ENCODE results near the gene THSD4.
A peak's percentile ranks its signal among the peaks of the same experiment; 100 is the strongest.

Gene THSD4

DNA sequence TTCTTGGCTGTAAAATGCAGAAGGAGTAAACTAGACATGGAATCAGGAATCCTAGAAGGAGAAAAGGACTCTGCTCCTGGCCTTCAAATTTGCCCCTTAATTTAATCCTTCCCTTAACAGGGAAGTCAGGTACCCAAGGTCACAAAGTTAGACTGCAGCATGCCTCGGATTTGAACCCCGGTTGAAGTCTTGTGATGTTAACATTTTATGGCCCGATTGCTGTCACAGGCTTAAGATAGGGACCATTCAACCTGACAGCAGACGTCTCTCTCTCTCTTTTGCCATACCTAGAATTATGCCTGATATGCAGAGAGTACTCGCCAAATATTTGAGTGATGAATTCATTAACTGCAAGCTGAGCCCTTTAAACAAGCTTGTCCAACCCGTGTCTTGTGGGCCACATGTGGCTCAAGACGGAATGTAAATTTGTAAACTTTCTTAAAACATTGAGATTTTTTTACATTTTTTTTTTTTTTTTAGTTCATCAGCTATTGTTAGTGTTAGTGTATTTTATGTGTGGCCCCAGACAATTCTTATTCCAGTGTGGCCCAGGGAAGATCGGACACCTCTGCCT, 217.2 kb downstream of the THSD4 start:
- TF ChIP-seq, protein P1, sequence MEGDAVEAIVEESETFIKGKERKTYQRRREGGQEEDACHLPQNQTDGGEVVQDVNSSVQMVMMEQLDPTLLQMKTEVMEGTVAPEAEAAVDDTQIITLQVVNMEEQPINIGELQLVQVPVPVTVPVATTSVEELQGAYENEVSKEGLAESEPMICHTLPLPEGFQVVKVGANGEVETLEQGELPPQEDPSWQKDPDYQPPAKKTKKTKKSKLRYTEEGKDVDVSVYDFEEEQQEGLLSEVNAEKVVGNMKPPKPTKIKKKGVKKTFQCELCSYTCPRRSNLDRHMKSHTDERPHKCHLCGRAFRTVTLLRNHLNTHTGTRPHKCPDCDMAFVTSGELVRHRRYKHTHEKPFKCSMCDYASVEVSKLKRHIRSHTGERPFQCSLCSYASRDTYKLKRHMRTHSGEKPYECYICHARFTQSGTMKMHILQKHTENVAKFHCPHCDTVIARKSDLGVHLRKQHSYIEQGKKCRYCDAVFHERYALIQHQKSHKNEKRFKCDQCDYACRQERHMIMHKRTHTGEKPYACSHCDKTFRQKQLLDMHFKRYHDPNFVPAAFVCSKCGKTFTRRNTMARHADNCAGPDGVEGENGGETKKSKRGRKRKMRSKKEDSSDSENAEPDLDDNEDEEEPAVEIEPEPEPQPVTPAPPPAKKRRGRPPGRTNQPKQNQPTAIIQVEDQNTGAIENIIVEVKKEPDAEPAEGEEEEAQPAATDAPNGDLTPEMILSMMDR (conservative IDR thresholded peaks at IDR 0.05), result no peak
- no peak for TF ChIP-seq ZFX (IDR thresholded peaks at IDR 0.05)
- H3K27ac ChIP-seq, result no peak overlapping the region

DNA sequence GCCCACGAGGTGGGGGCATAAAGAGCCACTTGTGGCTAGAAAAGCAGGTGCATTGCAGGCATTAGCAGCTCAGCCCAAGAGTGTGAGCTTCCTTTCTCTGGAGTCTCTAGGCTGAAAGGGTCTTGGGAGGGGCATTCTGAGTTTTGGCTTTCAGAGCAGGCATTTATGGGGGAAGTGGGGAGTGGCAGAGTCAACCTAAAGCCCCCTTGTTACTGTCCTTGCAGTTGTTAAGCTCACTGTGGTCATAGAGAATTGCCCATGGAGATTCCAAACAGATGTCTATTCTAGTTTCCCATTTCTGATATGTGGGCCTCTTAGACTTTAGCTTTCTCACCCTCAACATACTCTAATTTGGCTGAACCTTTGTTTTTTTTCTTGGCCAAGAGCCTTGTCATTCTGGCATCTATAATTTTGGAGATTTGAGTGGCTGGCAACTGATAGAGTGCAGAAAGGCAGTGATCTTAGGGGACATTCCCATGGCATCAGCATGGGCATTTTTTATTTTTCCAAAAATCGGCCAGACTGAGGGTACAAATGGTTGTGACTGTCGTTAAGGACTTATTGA, 217.9 kb downstream of the THSD4 start:
- no peak for TF ChIP-seq ZFX (IDR thresholded peaks at IDR 0.05)
- TF ChIP-seq, protein P1 (conservative IDR thresholded peaks at IDR 0.05), result no peak

DNA sequence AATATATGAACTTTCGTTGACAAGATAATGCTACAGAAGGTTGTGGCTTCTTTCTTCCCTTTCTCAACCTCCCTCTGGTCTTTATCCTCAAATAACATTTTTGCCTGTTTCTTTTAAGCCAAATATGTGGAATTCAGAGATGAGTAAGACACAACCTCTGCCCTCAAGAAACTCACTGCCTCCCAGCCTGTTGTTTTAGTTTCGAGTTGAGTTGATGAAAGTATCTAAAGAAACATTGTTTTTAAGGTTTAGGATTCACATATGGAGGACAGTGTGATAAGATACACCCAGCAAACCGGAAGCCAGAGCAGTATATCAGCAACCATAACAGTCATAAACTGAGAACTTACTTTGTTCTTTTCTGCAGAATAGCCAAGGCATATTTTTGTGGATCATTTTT, 218.6 kb downstream of the THSD4 start:
- TF ChIP-seq ZFX (IDR thresholded peaks at IDR 0.05), result no peak
- TF ChIP-seq, protein P1 (conservative IDR thresholded peaks at IDR 0.05), result no peak
- no peak overlapping the region for H3K27ac ChIP-seq

More for the DNA sequence above, 217.9 kb downstream of the THSD4 start:
- H3K27ac ChIP-seq, result no peak overlapping the region

DNA sequence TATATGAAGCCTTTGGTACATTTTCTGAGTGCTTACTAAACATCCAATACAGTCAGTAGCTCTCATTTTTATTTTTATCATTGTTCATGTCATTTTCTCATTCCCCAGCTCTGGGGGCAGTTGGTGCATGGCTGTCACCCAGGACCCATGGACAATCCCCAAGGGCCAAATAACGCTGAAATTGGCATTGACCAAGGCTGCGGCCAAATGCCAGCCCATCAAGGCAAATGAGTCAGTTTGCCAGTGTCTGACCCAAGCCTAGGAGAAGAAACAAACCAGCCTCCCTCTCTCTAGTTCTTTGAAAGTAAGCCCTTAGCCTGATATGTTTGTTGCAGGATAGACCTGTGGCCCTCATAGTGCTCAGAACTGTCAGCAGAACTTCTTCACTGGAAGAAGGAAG, 219.2 kb downstream of the THSD4 start:
- H3K27ac ChIP-seq, result no peak overlapping the region
- TF ChIP-seq ZFX (IDR thresholded peaks at IDR 0.05), result no peak
- TF ChIP-seq, protein P1 (conservative IDR thresholded peaks at IDR 0.05), result no peak

DNA sequence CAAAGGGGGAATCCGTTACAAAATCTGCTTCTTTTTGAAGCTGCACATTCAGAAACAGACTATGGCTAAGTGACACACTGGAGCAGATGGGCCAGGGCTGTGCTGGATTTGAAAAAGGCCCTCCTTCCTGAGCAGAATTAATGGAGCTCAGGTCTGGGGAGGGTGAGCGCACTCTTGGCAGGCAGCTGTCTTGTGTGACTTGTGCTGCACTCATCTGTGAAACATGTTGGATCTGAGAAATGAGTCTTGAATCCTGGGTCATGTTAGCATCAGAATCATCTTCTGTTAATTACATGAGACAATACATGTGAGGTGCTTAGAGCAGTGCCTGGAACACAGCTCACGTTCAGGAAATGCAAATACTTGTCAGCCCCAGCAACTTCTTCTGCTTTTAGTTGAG, 219.6 kb downstream of the THSD4 start:
- no peak overlapping the region for H3K27ac ChIP-seq
- TF ChIP-seq, protein P1 (conservative IDR thresholded peaks at IDR 0.05), result no peak
- no peak for TF ChIP-seq ZFX (IDR thresholded peaks at IDR 0.05)

DNA sequence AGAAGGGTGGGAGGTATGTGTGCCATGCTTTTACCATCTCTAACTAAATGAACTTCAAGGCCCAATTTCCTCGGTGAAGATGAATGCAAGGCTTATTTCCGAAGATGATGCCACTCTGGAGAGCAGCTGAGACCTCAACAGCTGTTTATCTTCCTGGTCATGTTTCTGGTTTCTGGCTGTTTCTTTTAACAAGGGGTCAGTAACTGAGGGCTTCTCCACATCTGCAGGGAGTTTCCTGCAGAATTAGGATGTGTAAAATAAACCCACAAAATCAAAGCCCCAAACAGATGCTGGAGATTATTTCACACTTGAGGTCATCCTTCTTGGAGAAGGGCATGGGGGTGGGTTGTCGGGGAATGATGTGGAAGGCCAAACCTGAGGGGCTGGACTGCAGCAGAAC, 220.3 kb downstream of the THSD4 start:
- TF ChIP-seq, protein P1 (conservative IDR thresholded peaks at IDR 0.05), result no peak
- no peak for TF ChIP-seq ZFX (IDR thresholded peaks at IDR 0.05)
- H3K27ac ChIP-seq, result no peak overlapping the region

DNA sequence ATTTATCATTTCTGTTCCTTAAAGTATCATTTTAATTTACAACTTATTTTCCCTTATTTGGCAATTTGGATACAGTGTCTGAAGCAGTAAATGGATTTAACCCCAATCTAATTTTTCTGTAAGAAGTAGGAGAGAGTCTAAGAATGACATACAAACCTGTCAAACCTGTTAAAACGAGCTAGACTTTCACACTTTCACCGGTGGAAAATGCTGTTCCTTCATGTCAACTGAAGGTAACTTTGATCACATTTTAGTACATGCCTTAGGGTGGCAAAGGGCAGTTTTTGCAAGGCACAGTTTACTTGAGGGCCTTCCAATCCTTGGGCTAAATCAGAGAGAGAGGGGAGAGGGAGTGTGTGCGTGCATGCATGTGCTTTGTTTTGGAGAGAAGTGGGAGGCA, 221.4 kb downstream of the THSD4 start:
- no peak for TF ChIP-seq ZFX (IDR thresholded peaks at IDR 0.05)
- TF ChIP-seq, protein P1 (conservative IDR thresholded peaks at IDR 0.05), result no peak

More for the DNA sequence above, 221.4 kb downstream of the THSD4 start:
- H3K27ac ChIP-seq, result peak overlapping the region; percentile 34; the same call in 1 of the 2 replicates

Measured in C4-2B (cell line).